GM18498 (cell line): ENCODE results near the gene CEMIP.

ENCODE experiments used
- ATAC-seq: cut with Tn5 transposase; IDR thresholded peaks from one replicate; pipeline ENCODE4 v1.9.1; 2021; ENCODE audit warnings: mild to moderate bottlenecking, moderate library complexity; ENCODE audit not compliant: unreplicated experiment

Gene CEMIP

DNA sequence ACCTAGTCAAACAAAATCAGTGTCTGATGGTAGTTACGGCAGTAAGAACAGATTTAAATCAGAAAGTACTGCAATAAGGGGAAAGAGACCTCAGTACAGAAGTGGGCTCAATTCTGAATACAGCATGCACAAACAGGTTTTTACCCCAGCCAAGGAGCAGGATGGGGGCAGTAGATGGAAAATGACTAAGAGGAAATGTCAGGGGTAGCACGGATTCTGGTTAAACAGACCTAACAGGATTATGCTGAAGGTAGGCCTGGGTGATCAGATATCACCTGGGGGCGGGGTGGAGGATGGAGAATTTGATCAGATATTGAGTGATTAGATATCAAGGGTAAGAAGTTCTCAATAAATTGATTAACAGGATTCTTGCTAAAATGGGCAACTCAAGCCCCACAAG lies 191.5 kb downstream of the CEMIP start:
- no peak for ATAC-seq

DNA sequence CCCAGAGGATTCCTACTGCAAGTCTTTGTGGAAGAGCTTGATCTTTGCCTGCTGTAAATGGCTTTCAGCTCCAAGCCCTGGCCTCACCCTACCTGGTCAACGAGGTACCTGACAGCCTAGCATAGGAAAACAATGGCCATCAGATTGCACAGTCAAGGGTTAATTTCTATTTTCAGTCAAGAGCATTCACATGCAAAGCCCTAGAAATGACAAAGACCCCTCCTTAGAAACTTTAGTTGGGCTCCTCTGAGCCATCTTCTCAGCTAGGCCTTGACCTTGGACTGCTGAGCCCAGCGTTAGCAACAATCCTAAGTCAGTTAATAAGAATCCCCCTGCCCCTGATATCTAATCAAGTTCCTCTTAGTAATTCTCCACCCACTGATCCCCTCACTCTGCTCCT lies 192.0 kb downstream of the CEMIP start:
- no peak for ATAC-seq

- ATAC-seq, result no peak
Measured at GRCh38 chr15:80972276-80972675, 193.1 kb downstream of the CEMIP start.

DNA sequence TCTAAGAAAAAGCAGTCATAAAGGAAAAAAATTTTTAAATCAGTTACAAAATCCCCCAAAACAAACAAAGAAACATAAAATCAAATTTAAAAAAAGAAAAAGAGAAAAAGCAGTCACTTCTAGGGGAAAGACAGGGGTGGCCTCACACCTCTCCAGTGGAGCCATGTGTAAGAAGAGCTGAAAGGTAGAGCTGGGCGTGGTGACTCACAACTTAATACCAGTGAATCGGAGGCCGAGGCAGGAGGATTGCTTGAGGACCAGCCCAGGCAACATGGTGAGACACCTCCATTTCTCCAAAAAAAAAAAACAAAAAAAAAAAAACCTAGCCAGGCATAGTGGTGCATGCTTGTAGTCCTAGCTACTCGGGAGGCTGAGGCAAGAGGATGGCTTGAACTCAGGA lies 195.7 kb downstream of the CEMIP start:
- no peak for ATAC-seq

DNA sequence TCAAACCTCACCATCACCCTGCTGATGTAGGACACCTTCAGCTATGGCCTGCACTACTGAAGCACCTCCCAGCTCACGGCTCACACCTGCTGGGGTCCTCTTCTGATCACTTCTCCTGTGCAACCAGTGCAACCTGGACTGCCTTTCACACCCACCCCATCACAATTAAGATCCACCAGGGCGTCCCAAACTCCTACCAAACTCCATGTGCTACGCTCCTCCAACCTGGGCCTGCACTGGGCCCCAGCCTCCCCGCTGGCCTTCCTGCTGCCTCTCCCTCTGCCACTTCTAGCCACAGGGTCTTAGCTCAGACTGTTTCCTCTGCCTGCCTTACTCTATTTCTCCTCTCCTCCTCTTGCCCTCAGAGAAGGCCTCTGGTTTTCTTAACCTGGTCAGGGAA lies 197.7 kb downstream of the CEMIP start:
- no peak for ATAC-seq

DNA sequence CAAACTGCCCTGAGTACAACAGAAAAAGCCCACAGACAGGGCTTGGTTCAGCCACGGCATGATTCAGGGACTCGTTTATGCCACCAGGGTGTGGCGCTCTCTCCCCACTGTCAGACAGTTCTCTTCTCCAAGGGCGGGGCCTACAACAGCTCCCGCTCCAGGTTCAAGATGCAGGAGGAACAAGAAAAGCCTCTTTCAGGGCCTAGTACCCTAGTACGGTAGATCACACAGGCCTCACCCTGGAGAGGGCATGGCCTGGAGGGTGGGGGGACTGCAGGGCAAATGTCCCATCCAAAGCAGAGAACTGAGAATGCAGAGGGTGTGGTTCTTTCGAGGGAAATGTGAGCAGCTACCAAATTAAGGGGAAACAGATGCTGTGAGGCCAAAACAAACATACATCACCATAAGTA lies 198.5 kb downstream of the CEMIP start:
- no peak for ATAC-seq

DNA sequence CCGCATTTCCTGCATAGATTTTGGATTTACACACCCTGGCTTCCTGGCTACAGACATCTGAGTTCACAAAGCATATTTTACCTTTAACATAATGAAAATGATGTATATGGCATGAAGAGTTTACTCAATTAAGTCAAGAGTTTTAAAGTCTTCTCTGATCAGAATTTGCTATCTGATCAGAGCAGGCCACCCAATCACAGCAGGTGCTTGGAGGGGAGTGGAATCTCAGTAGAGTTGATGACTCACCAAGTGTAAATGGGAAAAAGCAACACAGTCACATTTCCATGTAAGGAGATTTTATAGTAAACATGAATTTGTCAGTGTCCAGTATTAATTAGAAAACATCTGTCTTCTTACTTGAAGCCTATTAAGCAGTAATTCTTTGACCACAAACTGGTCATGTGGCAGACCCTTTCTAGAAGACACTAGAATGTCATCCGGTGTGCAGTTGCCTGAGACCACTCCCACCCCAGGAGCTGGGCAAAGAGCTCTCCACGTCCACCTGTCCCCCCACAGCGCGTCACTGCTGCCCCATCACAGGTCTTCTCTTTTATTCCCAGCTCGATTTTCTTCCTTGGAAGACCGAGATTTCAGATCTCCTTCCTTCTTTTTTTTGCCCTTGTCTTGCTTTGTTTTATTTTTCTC lies 199.6 kb downstream of the CEMIP start:
- no peak for ATAC-seq

DNA sequence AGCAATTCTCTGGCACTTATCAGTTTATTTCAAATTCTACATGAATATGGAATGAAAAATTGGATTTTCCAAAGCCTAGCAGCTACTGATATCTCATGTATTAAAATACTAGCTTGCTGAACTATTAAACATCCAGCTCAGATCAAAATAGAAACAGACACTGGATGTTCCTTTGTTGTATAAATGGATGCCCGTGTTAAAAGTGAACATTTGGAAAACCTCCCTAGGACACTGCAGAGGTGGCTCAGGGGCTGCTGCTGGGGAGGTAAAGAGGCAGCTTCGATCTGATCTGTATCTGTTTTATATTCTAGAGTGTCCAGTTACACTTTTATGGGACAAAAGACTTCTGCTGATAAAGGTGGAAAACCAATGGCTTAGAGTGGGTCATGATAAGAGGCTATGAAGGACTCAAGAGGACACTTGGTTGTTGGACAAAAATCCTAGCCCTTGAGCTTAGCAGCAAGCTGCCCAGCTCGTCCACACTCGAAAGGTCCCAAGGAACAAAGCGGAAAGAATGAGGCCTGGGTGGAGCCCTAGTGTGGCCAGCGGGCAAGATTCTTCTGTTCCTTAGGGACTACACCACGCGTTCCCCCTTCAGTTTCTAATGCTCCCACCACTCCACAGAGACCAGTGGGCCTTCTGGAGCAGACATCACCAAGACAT lies 200.5 kb downstream of the CEMIP start:
- ATAC-seq, result no peak

DNA sequence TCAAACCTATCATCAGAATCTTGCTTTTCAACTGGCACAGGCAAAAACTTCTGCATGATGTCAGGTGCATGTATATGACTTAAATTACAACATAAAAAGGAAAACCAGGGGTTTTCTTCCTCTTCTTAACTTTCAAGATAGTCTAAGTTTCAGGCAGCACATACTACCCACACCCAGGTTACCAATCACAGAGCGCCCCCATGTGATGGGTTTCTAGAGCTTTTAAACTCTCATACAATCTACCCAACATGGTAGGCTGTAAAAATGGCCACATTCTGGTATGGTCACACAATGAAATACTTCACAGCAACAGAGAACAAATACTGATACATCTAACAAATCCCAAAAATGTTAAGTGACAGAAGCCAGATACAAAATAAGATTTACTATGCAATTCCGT lies 203.0 kb downstream of the CEMIP start:
- ATAC-seq, result no peak

DNA sequence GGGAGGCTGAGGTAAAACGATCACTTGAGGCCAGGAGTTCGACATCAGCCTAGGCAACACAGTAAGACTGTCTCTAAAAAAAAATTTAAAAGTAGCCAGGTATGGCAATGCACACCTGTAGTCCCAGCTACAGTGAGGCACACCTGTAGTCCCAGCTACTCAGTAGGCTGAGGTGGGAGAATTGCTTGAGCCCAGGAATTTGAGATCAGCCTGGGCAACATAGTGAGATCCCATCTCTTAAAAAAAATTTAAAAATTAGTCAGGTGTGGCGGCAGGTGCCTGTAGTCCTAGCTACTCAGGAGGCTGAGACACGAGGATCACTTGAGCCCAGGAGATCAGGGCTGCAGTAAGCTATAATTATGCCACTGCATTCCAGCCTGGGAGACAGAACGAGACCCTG lies 203.7 kb downstream of the CEMIP start:
- no peak for ATAC-seq

DNA sequence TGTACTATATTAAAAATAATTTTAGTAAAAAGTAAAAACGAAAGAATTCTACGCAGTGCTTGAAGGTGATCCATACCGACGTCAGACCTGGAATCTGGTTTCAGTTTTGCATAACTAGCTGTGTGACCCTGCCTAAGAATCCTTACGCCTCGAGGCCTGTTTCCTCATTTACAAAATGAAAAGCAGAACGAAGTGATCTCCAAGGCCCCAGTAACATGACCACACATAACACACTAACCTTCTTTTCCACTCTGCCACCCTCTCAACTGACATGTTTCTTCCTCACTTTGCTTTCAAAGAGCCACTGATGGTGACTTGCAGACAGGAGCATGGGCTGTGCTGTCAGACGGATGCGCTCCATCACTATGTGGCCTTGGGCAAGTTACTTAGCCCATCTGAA lies 205.7 kb downstream of the CEMIP start:
- ATAC-seq, result no peak

DNA sequence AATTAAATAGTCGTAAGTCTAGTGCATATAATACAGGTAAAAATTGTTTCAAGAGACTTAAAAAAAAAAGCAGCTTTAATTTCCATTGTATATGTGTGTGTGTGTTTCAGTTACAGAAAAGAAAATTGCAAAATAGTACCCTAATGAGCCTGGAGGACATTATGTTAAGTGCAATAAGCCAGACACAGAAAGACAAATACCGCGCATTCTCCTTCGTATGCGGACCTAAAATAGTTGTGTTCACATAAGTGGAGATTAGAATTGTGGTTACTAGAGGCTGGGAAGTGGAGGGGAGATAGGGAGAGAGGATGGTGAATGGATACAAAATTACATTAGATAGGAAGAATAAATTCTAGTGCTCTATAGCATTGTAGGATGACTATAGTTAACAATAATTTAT lies 206.8 kb downstream of the CEMIP start:
- ATAC-seq, result no peak

DNA sequence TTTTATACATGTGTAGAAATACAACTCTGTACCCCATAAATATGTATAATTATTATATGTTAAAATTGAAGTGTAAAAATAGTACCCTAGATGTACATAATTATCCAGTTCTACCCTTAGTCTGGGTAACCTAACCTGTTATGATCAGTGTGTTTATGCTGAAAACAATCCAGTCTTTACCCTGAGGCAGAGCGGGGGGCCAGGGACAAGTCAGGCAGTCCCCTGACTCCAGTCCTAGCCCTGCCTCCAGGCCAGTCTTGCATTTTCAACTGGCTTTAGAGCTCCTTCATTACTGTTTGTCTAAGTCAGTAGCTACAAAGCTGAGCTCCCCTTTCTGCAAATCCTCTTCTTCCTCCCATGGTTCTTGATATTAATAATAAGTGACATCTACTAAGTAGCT lies 207.3 kb downstream of the CEMIP start:
- no peak for ATAC-seq

GRCh38 chr15:80988148-80988796 lies 209.1 kb downstream of the CEMIP start:
- no peak for ATAC-seq

DNA sequence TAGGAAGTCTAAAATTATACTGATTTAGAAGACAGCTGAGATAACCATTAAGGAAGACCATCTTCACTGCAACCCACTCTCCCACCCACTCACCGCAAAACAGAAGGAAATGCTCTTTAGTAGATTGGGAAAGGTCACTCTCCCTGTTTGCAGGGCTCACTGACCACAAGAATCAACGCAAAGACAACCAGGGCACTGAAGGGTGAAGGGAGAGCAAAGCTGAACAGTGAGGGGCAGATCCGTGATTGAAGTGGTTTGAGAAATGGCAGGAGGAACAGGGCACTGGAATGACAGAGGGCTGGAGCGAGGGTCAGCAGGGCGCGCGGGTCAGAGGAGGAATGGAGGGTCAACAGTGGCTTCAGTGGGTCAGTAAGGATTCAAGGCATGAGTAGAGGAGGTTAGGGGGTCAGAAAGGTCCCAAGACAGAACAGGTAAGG lies 209.9 kb downstream of the CEMIP start:
- ATAC-seq, result peak; percentile 8

DNA sequence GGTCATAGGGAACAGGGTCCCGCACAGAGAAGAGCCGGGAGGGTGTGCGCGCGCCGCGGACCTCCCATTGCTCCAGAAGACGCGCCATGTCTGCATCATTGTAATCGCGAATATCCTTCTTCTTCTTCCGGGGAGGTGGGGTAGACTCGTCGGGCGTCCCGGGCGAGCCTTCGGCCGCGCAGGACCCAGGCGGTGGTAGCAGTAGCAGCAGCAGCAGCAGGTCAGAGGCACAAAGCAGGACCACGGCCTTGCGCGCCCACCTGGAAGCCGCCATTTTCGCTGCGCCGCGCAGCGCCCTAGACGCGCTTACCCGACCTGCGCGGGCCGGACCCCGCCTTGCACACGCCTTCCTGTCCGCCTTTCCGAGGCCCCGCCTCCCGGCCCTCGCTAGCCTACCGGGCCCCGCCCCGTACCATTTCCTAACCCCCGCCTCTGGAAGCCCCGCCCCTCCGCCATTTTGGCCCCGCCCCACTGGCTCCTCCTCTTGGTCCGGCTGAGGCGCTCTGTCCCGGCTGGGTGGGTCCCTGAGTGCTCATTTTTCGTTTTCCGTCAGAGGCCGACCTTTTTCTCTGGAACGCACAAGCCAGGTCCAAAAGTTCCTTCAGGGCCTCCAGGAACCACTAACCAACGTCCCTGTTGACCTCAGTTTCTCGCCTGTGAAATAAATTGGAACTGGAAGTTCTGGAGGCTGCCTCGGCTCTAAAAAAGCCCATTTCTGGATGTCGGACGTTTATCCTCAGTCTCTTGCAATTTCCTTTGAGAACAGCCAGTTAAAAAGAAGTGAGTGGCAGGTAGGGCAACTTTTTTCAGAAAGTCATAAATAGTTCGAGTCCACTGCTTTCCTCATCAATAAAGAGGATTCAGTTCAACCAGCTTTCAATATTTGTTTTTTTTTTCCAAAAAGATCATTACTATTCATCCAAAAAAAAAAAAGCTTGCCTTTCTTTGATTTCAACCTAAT lies 210.6 kb downstream of the CEMIP start, which contains the start of gene MESD:
TSS of gene MESD (minus strand) at position 302 of the 961 bp plus-strand sequence. CDS start at position 274, 28 bp downstream.
- peak; percentile 98 for ATAC-seq

GRCh38 chr15:80990955-80991354 lies 211.8 kb downstream of the CEMIP start:
- ATAC-seq, result no peak

DNA sequence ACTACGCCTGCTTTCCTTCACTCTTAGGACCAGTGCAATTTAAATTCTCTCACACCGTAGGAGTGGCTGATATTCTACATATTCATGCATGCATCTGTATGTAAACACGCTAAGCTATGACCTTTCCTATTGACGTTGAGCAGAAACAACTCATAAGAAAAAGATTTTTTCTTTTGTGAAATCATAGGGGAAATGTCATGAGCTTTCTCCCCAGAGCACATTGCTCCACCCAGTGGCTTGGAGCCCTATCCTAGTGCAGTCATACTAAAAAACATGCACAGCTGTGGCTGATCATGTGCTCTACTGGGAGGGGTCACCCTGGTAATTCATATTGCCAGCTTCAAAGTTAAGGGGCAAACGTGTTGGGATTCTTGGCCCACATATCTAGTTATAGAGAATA lies 212.3 kb downstream of the CEMIP start:
- ATAC-seq, result no peak

DNA sequence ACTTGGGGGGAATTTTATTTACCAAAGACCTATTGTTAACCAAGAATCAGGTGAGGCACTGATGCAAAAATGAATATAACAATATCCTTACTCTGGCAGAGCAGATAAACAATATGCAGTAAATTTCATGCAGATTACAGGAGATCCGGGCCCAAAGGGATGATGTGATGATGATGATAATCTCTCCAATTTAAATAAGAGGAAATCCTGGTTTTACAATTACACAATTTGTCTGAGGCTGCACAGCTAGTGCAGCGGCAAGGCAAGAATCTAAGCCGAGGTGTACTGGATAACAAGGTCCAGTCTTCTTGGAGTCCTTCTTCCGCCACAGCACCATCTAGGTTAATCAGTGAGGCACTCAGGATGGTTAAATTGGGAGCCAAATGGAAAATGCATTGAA lies 212.8 kb downstream of the CEMIP start:
- ATAC-seq, result no peak

DNA sequence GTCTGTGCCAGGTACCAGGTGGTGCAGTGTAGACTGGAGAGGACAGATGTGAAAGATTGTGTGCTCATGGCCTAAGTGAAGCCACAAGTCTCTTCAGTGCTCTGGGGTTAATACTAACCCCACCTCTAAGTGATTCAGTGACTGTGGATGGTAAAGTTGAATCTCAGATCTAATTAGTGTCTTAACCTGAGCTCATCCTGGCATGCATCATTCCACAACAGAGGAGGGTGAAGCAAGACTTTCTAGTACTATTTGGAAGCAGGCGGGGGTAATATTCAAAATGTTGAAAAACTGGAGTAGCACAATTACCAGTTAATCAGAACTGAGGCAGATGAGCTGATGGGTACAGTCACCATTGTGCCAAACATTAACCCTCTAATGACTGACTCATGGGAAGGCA lies 213.3 kb downstream of the CEMIP start:
- ATAC-seq, result no peak

- no peak for ATAC-seq
Measured at GRCh38 chr15:80996247-80996646, 217.1 kb downstream of the CEMIP start.
